IPS DF 19.7 (cell line): ENCODE results near the gene ZNF772.

Experiments used
- DNase-seq: peaks from one replicate; pipeline ENCODE4 v3.0.0-alpha.2; 2013; ENCODE audit warnings: low read depth, low spot score

Gene ZNF772

GRCh38 chr19:57435062-57435978, 42.0 kb downstream of the ZNF772 start, which contains the start of gene ZNF749:
Gene ZNF749 (plus strand): TSS chr19:57435325. CDS start chr19:57435579, 254 bp downstream.
- DNase-seq, result peak; percentile 98

GRCh38 chr19:57434386-57435061, 42.8 kb downstream of the ZNF772 start:
- DNase-seq, result no peak

GRCh38 chr19:57421037-57421436, 56.3 kb downstream of the ZNF772 start:
- DNase-seq, result no peak

- DNase-seq, result no peak
Observed at GRCh38 chr19:57419439-57419838, 57.9 kb downstream of the ZNF772 start.
